Loucy (cell line): ENCODE data around the gene ANP32A.

Experiments used
- CTCF ChIP-seq: fragments of 200-600 bp; sonication (generic); conservative IDR thresholded peaks from 2 replicates; pipeline ENCODE4 v1.5.1; 2014; ENCODE audit warnings: mild to moderate bottlenecking, antibody characterized with exemption, low read length
- EZH2phosphoT487 ChIP-seq: fragments of 200-600 bp; IDR thresholded peaks from 2 replicates; pipeline ENCODE4 v1.6.1; 2018; ENCODE audit warnings: antibody characterized with exemption, mild to moderate bottlenecking, moderate library complexity, borderline replicate concordance

DNA sequence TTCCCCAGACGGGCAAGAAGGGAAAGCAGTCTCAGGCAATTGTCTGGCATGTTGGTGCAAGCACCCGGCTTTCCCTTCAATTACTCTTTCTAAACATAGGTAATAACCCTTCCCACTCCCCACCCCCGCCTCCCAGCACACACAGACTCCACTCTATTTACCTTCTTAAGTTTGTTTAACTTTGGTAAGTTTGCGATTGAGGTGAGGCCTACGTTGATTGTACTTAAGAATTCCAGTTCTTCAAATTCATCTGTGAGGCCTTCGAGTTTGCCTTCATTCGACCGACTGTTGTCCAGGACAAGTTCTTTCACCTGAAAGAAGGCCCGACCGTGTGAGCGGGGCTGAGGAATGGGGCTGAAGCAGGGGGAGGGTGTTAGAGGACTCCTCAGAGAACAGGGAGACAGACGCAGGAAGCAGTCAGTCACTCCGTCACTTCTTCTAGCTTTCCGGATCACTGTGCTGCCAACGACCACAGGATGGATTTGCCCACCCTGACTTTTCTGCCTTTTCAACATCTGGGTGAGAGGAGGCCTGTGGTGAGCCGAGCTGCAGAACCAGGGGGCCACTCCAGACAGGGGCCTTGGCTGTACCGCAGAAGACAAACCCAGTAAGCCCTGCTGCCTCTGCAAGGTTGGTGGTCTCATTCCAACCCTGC, 33.0 kb downstream of the ANP32A start:
- TF ChIP-seq EZH2phosphoT487 (no peak), CTCF (no peak)
